Activated T-helper 1 cell treated with Interleukin-2 at 50 U/mL for 16 hours (primary cell): ENCODE results near the gene LAMB4.

Experiments used
- DNase-seq: peaks from one replicate; pipeline ENCODE4 v3.0.0-alpha.2; 2020; ENCODE audit warnings: low read depth

The LAMB4 gene

DNA sequence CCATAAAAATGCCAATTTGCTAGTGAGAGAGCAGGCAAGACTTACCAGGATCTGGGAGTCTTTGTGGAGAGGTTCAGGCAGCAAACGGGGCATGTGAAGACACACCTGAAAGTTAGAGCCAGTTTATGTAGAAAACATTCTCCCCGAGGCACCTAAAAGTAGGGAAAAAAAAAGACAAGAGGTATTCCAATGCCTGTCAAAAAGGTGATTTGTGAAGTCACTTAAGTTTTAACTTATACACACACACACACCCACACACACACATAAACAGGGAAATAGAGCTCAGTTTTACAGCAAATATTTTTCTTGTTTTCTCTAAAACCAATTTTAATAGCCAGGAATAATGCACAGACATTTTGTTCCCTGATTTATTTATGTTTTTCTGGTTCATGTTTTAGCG, at the start of gene LAMB4:
TSS of gene LAMB4 (minus strand) at position 101 of the 400 bp plus-strand sequence. CDS start 7,197 bp downstream, outside the sequence.
- no peak for DNase-seq

- no peak for DNase-seq
Measured at GRCh38 chr7:108178398-108178797, 48.2 kb upstream of the LAMB4 start.

- no peak for DNase-seq
Measured at GRCh38 chr7:108171164-108171563, 41.0 kb upstream of the LAMB4 start.

- no peak for DNase-seq
Measured at GRCh38 chr7:108170251-108170650, 40.1 kb upstream of the LAMB4 start.

GRCh38 chr7:108167460-108167859, 37.3 kb upstream of the LAMB4 start:
- no peak for DNase-seq

DNA sequence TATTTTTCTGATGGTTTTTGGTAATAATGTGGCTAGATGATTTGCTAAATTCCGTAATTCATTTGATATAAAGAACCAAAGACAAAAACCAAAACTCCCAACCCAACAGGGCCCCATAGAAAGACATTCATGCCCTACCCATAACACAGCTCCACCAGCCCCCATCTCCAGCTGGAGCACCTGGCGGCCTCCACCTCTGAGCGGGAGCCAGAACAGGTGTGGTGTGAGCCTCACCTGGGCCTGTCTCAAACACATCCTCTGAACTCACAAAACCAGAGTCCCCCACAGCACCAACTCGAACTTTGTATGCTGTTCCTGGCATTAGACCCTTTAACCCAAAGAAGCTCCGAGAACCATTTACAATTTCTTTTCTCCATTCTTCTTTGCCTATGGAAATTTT, 36.5 kb upstream of the LAMB4 start:
- no peak for DNase-seq

- no peak for DNase-seq
Measured at GRCh38 chr7:108165723-108166122, 35.6 kb upstream of the LAMB4 start.

GRCh38 chr7:108164946-108165345, 34.8 kb upstream of the LAMB4 start:
- no peak for DNase-seq

GRCh38 chr7:108164342-108164741, 34.2 kb upstream of the LAMB4 start:
- no peak for DNase-seq

DNA sequence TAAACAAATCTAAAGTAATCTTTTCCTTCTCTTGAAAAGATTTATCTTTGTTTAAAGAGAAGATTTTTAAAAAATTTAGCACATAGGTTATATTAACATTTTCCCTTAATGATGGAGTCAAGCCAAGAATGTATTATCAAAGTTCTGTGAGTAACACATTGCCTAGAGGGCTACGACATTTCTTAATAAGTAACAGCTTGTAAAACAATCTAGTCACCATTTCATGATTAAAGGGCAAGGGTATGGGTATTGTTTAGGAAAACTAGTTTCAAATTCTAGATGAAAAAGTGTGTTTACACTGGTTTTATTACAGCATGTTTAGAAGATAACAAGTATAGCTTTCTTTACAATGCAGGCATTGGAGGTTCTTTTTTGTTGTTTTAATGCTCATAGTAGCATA, 28.6 kb upstream of the LAMB4 start:
- DNase-seq, result no peak

DNA sequence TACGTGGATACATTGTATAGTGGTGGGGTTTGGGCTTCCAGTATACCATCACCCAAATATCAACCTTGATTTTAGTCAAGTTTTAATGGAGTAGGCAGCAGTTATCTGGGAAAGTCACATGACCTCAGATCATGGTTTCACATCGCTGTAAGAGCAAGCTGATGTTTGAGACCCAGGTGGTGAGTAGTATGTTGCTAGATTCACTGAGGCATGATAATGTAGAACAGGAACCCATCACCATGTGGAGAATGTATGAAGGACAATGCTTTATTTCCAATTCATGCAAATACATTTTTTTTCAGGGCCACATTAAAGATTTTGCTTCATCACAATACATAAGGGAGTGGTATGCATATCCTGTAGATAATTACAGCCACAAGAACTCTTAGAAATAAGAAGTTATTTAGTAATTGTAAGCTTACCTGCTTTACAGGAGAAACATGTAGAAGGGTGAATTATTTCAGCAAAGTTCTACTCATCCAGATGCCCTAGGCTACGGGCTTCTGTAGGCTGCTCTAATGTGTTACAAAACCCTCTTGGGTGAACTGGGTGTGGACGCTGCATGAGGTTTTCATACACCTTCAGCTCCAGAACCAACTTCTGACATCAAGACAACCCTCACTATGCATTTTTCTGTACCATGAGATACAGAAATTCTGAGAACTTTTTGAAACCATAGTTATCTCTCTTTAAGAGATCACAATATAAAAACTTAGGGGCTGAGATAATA, 27.6 kb upstream of the LAMB4 start:
- DNase-seq, result no peak

DNA sequence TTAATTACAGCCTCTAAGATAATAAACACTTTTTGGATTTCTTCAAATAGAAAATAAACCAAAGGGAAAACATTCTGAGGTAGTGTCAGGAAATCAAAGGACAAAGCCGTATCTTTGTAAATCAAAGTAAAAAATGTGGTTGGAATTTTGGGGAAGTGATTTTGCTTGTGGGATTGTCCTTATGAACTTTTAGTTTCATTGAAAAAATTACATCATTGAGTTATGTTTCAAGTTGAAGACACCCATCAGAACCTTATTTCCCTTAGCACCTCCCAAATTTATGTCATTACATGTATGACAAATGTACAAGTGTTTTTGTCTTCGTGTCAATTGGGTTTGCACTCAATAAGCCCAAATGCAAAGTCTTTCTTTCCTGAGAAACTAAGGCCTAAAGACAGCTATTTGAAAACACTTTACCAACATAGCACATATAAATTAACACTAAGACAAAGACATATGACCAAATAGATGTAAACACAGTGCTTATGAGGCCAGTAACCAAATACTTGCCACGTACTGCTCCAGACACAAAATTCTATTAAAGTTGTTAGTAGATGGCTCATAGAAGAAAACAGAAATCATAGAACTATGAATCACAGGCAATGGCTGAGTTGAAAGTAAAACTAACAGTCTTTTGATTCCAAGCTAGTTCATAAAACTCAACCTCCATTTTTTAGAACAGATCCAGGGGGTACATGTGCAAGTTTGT, 26.9 kb upstream of the LAMB4 start:
- no peak for DNase-seq

- DNase-seq, result no peak
Measured at GRCh38 chr7:108152198-108152597, 22.0 kb upstream of the LAMB4 start.

- DNase-seq, result no peak
Measured at GRCh38 chr7:108149908-108150307, 19.7 kb upstream of the LAMB4 start.

- DNase-seq, result no peak
Measured at GRCh38 chr7:108149119-108149518, 19.0 kb upstream of the LAMB4 start.

DNA sequence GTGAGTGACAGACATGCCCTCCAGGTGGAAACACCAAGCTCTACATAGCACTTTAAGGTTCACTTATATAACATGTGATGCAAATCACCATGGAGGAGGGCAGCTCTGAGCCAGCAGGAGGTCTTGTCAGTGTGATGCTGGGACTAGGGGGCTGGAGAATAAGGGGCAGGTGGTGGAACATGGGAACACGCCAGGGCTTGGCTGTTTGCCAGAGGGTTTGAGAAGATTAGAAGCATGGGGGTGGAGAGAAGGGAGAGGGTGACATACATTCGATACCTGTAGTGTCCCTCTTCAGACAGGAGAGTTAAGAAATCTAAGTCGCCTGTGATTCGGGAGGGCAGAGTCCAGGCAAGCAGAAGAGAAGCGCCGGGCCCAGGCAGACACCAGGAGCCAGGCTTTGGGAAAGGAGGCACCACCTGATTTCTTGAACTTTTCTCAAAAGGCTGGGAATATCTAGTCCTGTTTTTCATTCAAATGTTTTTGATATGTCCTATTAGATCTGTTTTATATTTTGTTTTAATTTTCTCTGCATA, 16.9 kb upstream of the LAMB4 start:
- no peak for DNase-seq

DNA sequence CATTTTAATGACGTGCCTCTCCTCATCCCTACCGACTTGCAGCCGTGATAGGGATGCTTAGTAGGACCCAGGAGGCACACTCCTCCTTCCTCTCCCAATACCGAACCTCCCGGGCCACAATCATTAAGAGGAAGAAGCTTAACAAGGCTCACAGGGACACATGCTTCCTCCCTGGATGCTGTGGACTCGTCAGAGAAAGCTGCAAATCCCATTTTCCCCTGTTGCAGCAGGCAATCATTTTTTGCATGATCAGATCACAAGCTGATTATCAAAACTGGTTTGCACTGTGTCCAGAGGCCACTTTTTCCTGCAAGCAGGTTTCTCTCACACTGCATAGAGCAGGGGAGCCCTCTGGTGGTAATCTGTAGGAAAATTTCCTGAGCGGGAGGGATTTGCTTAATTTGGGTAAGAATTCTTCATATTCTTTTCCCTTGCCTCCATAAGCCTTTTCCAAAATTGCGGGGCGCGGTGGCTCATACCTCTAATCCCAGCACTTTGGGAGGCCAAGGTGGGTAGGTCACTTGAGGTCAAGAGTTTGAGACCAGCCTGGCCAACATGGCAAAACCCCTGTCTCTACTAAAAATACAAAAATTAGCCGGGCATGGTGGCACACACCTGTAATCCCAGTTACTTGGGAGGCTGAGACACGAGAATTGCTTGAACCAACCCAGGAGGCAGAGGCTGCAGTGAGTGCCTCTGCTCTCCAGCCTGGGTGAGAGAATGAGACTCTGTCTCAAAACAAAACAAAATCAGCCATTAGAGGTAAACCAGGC, 16.1 kb upstream of the LAMB4 start:
- DNase-seq, result no peak

GRCh38 chr7:108145401-108145800, 15.2 kb upstream of the LAMB4 start:
- no peak for DNase-seq

GRCh38 chr7:108144931-108145330, 14.8 kb upstream of the LAMB4 start:
- DNase-seq, result no peak

DNA sequence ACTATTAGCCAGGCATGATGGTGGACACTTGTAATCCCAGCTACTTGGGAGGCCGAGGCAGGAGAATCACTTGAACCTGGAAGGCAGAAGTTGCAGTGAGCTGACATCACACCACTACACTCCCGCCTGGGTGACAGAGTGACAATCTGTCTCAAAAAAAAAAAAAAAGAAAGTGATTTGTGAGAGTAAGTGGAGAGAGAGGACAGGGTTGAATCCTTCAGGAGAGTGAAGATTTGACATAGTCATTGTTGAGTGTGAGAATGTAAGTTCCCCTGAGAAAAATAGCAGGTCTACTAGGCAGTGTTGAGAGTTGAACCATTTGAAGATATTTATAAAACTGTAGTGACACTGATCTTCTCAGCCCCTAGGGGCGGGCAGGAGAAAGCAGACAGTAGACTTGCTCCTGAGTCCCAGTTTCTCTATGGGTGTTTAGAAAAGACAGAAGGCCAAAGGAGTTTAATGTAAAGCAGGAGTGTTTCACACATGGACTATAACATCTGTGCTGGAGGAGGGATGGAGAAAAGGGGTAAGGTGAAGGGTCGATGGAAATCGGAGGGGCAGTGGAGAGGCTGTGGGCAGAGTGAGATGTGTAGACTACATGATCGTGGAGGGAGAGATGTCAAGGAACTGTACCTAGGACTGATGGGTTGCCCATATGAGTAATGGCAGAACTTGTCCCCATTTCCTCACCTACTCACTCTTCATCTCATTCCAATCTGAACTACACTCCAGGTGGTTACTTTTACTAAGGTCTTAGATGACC, 13.7 kb upstream of the LAMB4 start:
- DNase-seq, result no peak

- no peak for DNase-seq
Measured at GRCh38 chr7:108142675-108143259, 12.6 kb upstream of the LAMB4 start.

DNA sequence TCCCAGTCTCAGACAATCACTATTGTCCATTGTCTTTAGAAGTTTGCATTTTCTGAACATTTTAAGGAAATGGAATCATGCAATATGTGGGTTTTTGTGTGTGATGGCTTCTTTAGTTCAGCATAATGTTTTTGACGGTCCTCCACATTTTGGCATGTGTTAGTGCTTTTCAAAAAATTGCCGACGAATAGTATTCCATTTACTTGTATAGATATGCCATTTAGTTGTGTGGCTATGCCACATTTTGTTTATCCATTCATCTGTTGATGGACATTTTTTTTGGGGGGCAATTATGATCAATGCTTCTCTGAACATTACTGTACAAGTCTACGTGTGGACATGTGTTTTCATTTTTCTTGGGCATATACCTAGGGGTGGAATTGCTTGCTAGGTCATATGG, 12.0 kb upstream of the LAMB4 start:
- no peak for DNase-seq
